Activated T-helper 1 cell treated with anti-CD3 and anti-CD28 coated beads, Interleukin-12 subunit alpha, Interleukin-12 subunit beta, Interleukin-2, Interleukin-4 antibody, amounts not matched to agents 30 ng/mL and 10 ng/mL and 1 ng/mL, durations not matched to agents 14 hours and 24 hours and 36 hours (primary cell): ENCODE results near the gene TIMM9. TPM values are rescaled to one million over a fixed set of nuclear protein-coding genes. Genes with fewer than 3 reads are reported as not detected.

Source experiments
- DNase-seq: peaks from one replicate; pipeline ENCODE4 v3.0.0; 2021; ENCODE audit warnings: low spot score
- H3K27ac Mint-ChIP-seq: one replicate; pipeline ENCODE4 v1.8.0; 2021; ENCODE audit warnings: mild to moderate bottlenecking, mixed read lengths
- H3K27me3 Mint-ChIP-seq: one replicate; pipeline ENCODE4 v1.8.0; 2022; ENCODE audit warnings: mild to moderate bottlenecking, moderate library complexity, mixed read lengths; ENCODE audit not compliant: insufficient read depth
- H3K36me3 Mint-ChIP-seq: one replicate; pipeline ENCODE4 v1.8.0; 2021; ENCODE audit warnings: low read depth, mixed read lengths
- H3K4me1 Mint-ChIP-seq: one replicate; pipeline ENCODE4 v1.8.0; 2021; ENCODE audit warnings: low read depth, mixed read lengths
- H3K4me3 Mint-ChIP-seq: one replicate; pipeline ENCODE4 v1.8.0; 2021; ENCODE audit warnings: mild to moderate bottlenecking, moderate library complexity, mixed read lengths
- H3K9me3 Mint-ChIP-seq: one replicate; pipeline ENCODE4 v1.8.0; 2021; ENCODE audit warnings: mixed read lengths
- intact Hi-C: fragments of 100-400 bp; cut with micrococcal nuclease; formaldehyde crosslinking; loops from one replicate; pipeline ENCODE4 v1.15.1; 2024
- total RNA-seq: library from RNA; stranded (reverse); gene quantifications from 2 replicates; pipeline ENCODE4 v1.2.3, GENCODE V29; 2022

The TIMM9 gene, protein sequence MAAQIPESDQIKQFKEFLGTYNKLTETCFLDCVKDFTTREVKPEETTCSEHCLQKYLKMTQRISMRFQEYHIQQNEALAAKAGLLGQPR
- total RNA-seq = 66.5 and 67.4 TPM in 2 replicates

DNA sequence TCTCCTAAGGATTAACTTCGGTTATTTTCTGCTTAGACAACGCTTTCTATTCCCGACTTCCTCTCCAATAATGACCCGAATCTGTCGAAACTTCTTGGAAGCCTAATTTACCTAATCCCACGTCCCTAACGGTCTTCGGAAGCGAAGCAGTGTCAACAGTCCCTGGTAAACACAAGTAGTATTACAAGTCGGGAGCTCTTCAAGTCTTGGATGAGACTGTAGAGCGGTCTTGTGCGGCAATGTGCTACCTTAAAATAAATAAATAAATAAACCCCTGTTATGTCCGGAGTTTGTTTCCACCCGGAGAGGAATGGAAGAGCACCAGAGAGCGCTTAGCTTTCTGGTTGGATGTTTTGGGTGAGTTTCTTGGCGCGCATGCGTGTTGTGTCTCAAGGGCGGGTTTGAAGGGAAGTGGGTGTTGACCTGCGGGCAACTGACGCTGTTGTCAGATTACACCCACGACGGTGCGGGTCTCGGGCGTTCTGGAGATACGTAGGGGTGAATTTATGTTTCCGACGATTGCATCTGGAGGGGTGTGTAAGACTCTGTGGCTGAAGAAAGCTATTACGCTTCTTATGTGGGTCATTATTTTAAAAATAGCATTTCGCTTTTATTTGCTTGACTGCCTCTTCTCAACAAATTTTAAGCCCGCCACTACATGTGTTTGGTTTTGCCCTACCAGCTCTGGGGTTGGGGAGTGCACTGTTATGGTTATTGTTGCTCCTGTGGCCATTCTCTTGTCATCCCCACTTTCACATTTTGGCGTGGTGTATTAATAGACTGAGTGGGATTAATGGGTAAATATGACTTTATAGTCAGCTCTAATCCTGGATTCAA, at the start of gene TIMM9, which contains the start of gene KIAA0586:
Gene TIMM9 (minus strand): TSS at position 251 of the 837 bp plus-strand sequence. CDS start 15,586 bp downstream, outside the sequence.
Gene KIAA0586 (plus strand): TSS at position 439 of the 837 bp plus-strand sequence. CDS start 546 bp downstream, outside the sequence.
- peaks cover 49% of the 10 kb centered on the region for H3K4me1 Mint-ChIP-seq
- intact Hi-C loops = loop anchor here (1.0 to 5.0 kb wide), 12 partner anchors 32 to 1821 kb away; partner anchors contain the start of genes ARID4A, DAAM1, DACT1 and JKAMP
- no peaks in the 10 kb centered on the region for H3K9me3 Mint-ChIP-seq
- peaks cover 14% of the 10 kb centered on the region for H3K36me3 Mint-ChIP-seq
- peak within 1 kb of the TSS; percentile 96 for H3K27ac Mint-ChIP-seq
- no peaks in the 10 kb centered on the region for H3K27me3 Mint-ChIP-seq
- peak within 1 kb of the TSS; percentile 86 for H3K4me3 Mint-ChIP-seq
- peak; percentile 95 for DNase-seq

DNA sequence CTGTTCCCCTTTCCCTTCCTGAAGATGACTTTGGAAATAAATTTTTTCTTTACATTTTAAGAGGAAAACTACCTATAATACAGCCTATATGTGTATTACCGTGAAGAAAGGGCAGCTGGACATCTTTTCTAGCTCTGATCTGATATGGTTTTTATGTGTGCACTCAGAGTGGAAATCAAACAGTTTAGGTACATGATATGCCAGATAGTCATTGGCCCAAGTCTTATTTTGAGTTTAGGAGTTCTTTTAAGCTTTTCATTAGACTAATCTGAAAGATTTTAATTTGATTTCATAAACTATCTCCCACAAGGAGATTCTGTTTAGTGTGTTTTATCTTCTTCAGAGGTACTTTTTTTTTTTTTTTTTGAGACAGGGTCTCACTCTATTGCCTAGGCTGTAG, 49.0 kb upstream of the TIMM9 start:
- Mint-ChIP-seq H3K9me3 (no peaks in the 10 kb centered on the region), H3K27ac (no peak overlapping the region), H3K36me3 (peaks cover 13% of the 10 kb centered on the region), H3K4me3 (no peak overlapping the region), H3K4me1 (no peaks in the 10 kb centered on the region), H3K27me3 (no peaks in the 10 kb centered on the region)
- intact Hi-C loops = no loop called here
- DNase-seq = no peak

DNA sequence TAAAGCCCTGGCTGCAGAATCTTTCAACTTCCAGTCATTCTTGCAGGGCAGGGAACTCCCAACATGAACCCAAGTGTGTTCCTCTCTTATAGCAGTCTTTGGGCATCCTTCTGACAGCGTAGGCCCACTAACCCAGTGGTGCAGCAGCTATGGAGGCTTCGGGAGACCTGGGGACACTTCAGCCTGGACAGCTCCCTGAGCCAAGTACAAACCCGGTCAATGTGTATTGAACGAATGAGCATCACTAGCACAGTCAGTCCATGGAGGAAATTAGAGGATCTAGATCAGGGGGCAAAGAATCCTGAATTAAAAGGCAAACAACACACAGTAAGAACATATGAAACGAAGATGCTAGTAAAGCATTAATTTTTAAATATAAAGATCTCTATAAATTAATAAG, 42.0 kb upstream of the TIMM9 start:
- H3K4me1 Mint-ChIP-seq = no peaks in the 10 kb centered on the region
- H3K27me3 Mint-ChIP-seq = no peaks in the 10 kb centered on the region
- H3K36me3 Mint-ChIP-seq = peaks cover 14% of the 10 kb centered on the region
- no peak overlapping the region for H3K27ac Mint-ChIP-seq
- no peak overlapping the region for H3K4me3 Mint-ChIP-seq
- no peak for DNase-seq
- intact Hi-C loops = no loop called here
- no peaks in the 10 kb centered on the region for H3K9me3 Mint-ChIP-seq

DNA sequence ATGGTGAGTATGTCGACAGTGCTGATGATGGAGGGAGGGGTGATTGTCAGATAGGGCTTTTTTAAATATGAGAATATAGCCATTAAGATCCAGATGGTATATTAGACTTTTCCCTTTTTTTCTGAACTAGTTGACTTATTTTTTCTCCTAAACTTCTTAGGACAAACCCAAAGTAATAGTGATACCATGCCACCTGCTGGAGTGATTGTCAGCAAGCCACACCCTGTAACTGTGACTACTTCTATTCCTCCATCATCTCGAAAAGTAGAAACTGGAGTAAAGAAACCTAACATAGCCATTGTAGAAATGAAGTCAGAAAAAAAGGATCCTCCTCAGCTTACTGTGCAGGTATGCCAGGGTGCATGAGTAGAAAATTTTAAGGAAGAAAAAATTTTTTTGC, 40.2 kb upstream of the TIMM9 start:
- no peaks in the 10 kb centered on the region for H3K4me1 Mint-ChIP-seq
- no peaks in the 10 kb centered on the region for H3K9me3 Mint-ChIP-seq
- no peak overlapping the region for H3K4me3 Mint-ChIP-seq
- no peak for DNase-seq
- intact Hi-C loops = no loop called here
- H3K27ac Mint-ChIP-seq = no peak overlapping the region
- peaks cover 16% of the 10 kb centered on the region for H3K36me3 Mint-ChIP-seq
- H3K27me3 Mint-ChIP-seq = no peaks in the 10 kb centered on the region

DNA sequence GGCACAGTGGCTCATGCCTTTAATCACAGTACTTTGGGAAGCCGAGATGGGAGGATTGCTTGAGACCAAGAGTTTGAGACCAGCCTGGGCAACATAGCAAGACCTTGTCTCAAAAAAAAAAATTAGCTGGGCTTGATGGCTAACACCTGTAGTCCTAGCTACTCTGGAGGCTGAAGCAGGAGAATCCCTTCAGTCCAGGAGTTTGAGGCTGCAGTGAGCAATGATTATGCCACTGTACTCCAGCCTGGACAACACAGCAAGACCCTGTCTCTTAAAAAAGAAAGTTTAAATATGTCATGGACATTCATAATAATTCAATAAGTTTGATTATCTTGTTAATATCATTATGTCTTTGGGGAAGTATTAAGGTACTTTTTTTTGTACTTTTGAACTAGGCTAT, 39.1 kb upstream of the TIMM9 start:
- H3K4me1 Mint-ChIP-seq = no peaks in the 10 kb centered on the region
- no peak overlapping the region for H3K4me3 Mint-ChIP-seq
- no peaks in the 10 kb centered on the region for H3K27me3 Mint-ChIP-seq
- H3K27ac Mint-ChIP-seq = no peak overlapping the region
- no peak for DNase-seq
- peaks cover 17% of the 10 kb centered on the region for H3K36me3 Mint-ChIP-seq
- no peaks in the 10 kb centered on the region for H3K9me3 Mint-ChIP-seq
- intact Hi-C loops = no loop called here

DNA sequence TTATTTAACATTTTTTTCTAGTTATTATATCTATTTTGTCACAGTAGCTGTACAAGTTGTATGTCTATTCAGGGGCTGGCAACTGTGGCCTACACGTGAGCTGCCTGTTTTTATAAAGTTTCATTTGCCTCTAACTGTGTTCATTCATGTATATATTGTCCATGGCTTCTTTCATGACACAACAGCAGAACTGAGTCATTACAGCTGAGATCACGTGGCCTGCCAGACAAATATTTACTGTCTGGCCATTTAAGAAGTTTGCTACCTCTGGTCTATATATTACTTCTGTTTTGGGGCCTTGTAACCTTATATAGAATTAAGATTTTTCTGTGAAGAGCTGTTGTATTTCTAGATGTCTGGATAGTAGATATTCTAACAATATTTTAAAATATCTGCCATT, 38.1 kb upstream of the TIMM9 start:
- Mint-ChIP-seq H3K9me3 (no peaks in the 10 kb centered on the region), H3K27ac (no peak overlapping the region), H3K4me1 (no peaks in the 10 kb centered on the region), H3K27me3 (no peaks in the 10 kb centered on the region), H3K36me3 (peaks cover 21% of the 10 kb centered on the region), H3K4me3 (no peak overlapping the region)
- DNase-seq = no peak
- intact Hi-C loops = no loop called here

DNA sequence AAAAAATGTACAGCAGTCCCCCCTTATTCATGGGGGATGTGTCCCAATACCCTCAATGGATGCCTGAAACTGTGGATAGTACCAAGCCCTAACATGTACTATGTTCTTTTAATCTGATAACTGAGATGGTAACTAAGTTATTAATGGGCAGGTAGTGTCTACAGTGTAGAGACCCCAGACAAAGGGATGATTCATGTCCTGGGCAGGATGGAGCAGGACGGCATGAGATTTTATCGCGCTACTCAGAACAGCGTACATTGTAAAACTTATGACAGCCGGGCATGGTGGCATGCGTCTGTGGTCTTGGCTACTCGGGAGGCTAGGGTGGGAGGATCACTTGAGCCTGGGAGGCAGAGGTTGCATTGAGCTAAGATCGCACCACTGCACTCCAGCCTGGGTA, 37.3 kb upstream of the TIMM9 start:
- Mint-ChIP-seq H3K36me3 (peaks cover 21% of the 10 kb centered on the region), H3K27ac (no peak overlapping the region), H3K4me1 (no peaks in the 10 kb centered on the region), H3K4me3 (no peak overlapping the region), H3K27me3 (no peaks in the 10 kb centered on the region), H3K9me3 (no peaks in the 10 kb centered on the region)
- no peak for DNase-seq
- intact Hi-C loops = no loop called here

DNA sequence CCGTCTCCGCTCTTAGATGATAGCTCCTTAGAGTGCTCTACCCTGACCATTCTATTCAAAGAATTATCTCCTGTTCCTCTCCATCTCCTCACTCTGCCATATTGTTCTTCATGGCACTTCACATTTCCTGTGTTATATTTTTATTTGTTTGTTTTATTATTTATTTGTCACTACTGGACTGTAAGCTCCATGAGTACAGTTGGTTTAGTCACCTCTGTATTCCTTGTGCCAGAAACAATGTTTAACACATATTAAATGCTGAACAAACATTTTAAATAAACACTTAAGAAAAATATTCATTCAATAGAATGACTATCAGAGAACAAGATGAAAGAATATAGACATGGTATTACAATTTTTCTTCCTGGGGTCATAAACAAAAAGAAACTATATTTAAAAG, 35.8 kb upstream of the TIMM9 start:
- peaks cover 15% of the 10 kb centered on the region for H3K36me3 Mint-ChIP-seq
- H3K9me3 Mint-ChIP-seq = no peaks in the 10 kb centered on the region
- no peaks in the 10 kb centered on the region for H3K27me3 Mint-ChIP-seq
- H3K27ac Mint-ChIP-seq = no peak overlapping the region
- H3K4me3 Mint-ChIP-seq = no peak overlapping the region
- H3K4me1 Mint-ChIP-seq = no peaks in the 10 kb centered on the region
- DNase-seq = no peak
- intact Hi-C loops = no loop called here

DNA sequence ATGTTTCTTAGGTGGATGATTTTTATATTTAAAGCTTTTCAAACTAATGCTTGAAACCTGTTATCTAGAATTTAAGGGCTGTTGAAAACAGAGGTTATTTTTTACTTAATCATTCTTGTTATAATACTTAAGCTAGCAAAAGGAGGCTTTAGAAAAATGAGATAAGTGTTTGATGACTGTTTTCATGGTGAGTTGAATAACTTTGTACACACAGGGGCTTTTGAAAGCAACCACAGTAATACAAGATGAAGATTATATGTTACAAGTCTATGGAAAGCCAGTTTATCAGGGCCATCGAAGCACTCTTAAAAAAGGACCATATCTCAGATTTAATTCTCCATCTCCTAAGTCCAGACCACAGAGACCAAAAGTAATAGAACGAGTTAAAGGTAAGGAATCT, 33.4 kb upstream of the TIMM9 start:
- intact Hi-C loops = no loop called here
- Mint-ChIP-seq H3K27me3 (no peaks in the 10 kb centered on the region), H3K36me3 (peaks cover 24% of the 10 kb centered on the region), H3K4me1 (peaks cover 3% of the 10 kb centered on the region), H3K9me3 (no peaks in the 10 kb centered on the region), H3K4me3 (no peak overlapping the region), H3K27ac (no peak overlapping the region)
- DNase-seq = no peak

DNA sequence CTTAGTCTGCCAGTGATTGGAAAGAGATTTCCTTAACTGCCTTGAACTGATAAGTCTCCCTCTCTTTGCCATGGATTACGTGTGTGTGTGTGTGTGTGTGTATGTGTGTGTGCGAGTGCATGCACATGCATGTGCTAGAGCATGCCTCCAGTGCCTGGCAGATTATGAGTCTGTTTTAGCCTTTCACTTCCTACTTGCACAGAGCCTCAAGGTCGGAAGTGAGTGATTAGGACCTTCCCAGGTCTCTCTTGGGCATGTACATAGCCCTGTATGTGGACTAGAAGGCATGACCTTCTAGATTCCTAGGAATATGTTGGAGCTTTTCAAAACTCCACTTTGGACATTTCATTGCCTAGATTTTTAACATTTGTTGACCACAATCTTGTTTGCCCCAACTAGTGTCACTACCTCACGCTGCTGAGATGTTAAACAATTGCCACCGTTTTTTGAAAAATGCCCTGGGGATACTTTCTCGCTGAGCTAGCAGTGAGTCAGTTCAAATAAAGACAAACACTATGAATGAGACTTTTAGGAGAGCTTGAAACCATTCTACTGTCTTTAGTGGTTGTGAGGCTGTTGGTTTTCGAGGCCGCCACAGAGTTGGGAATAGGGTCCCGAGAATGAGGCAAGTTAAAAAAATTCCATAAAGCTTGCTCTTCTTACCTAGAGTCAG, 28.4 kb upstream of the TIMM9 start:
- H3K36me3 Mint-ChIP-seq = peaks cover 29% of the 10 kb centered on the region
- no peak overlapping the region for H3K27ac Mint-ChIP-seq
- peaks cover 7% of the 10 kb centered on the region for H3K4me1 Mint-ChIP-seq
- no peak overlapping the region for H3K4me3 Mint-ChIP-seq
- no peaks in the 10 kb centered on the region for H3K9me3 Mint-ChIP-seq
- intact Hi-C loops = no loop called here
- H3K27me3 Mint-ChIP-seq = no peaks in the 10 kb centered on the region
- no peak for DNase-seq

DNA sequence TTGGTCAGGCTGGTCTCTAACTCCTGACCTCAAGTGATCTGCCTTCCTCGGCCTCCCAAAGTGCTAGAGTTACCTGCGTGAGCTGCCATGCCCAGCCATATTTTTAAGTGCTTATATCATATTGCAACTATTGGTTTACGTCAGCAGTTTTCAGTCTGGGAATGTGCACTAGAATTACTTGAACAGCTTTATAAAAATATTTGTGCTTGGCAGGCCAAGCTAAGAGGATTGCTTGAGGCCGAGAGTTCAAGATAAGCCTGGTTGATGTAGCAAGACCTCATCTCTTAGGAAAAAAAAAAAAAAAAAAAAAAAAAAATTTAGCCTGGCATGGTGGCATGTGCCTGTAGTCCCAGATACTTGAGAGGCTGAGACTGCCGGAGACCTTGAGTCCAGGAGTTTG, 17.3 kb upstream of the TIMM9 start:
- H3K4me3 Mint-ChIP-seq = no peak overlapping the region
- intact Hi-C loops = no loop called here
- DNase-seq = no peak

DNA sequence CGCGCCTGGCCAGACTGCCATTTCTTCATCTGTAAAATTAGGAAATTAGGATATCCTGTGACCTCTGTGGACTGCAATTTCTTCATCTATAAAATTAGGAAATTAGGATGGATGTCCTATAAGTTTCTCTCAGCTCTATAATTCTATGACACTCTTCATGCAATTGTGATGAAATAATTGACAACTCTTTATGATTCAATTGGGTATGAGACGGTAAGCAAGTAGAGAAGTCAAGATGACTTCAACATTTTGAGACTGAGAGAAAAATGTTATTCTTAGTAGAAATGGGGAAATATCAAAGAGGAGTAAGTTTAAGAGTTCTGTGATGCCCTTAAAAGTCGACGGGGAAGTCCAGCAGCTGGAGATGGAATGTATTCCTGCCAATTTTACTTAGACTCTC, 12.1 kb upstream of the TIMM9 start:
- no peak overlapping the region for H3K4me3 Mint-ChIP-seq
- no peak for DNase-seq
- intact Hi-C loops = no loop called here
- no peaks in the 10 kb centered on the region for H3K27me3 Mint-ChIP-seq
- H3K4me1 Mint-ChIP-seq = no peaks in the 10 kb centered on the region
- peak overlapping the region; percentile 10 for H3K27ac Mint-ChIP-seq
- no peaks in the 10 kb centered on the region for H3K9me3 Mint-ChIP-seq
- peaks cover 31% of the 10 kb centered on the region for H3K36me3 Mint-ChIP-seq

More for the DNA sequence above, 17.3 kb upstream of the TIMM9 start:
- Mint-ChIP-seq H3K36me3 (peaks cover 14% of the 10 kb centered on the region), H3K27me3 (no peaks in the 10 kb centered on the region), H3K9me3 (no peaks in the 10 kb centered on the region), H3K27ac (no peak overlapping the region), H3K4me1 (no peaks in the 10 kb centered on the region)

DNA sequence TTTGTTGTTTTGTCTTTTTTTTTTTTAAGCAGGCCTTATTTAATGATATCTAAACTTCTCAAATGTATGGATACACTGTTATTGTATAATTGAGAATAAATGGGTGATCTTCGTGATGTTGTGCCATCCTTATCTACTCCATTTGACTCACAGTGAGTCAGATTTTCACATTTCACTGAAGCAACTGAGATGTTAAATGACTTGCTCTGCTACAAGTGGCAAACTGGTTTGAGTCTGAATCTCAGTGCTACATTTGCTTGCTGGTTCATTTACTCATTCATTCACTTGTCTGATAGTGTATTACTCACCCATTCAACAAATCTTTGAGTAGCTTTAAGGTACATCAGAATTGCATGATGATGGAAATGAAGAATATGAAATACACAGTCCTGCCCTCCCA, 2.8 kb upstream of the TIMM9 start:
- peaks cover 34% of the 10 kb centered on the region for H3K4me1 Mint-ChIP-seq
- no peak for DNase-seq
- no peaks in the 10 kb centered on the region for H3K9me3 Mint-ChIP-seq
- H3K4me3 Mint-ChIP-seq = no peak overlapping the region
- no peaks in the 10 kb centered on the region for H3K27me3 Mint-ChIP-seq
- intact Hi-C loops = loop anchor here (1.0 kb wide), 1 partner anchor 207 kb away; the partner anchor contains the start of gene DACT1
- peak overlapping the region; percentile 22 for H3K27ac Mint-ChIP-seq
- H3K36me3 Mint-ChIP-seq = peaks cover 13% of the 10 kb centered on the region
